GM19463 (cell line): ENCODE results near the gene C19orf38.
"Not testable (repeated sequence)": the region's sequence is repeated elsewhere in the genome, so short reads cannot be mapped to it uniquely, and the experiment has no call there.

Experiments
- ATAC-seq: cut with Tn5 transposase; IDR thresholded peaks from one replicate; pipeline ENCODE4 v1.9.1; 2021; ENCODE audit warnings: mild to moderate bottlenecking, moderate library complexity; ENCODE audit not compliant: unreplicated experiment

The C19orf38 gene

DNA sequence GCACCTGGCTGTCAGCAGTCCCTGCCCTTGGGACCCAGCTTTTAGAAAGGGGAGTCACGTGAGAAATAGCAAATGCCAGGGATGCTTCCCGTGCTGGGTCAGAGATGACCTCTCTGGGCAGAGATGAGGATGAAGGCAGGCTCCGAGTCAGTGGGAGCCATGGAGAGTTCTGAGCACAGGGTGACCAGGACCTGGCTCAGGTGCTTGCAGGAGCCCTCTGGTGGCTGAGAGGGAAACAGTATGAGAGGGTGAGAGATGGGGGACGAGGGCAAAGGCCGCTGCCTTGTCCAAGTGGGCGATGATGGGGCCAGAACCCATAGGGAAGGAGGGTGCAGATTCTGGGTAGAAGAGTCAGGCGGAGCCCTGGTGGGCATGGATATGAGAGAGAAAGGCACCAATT is 28.0 kb upstream of the C19orf38 start:
- no peak for ATAC-seq

DNA sequence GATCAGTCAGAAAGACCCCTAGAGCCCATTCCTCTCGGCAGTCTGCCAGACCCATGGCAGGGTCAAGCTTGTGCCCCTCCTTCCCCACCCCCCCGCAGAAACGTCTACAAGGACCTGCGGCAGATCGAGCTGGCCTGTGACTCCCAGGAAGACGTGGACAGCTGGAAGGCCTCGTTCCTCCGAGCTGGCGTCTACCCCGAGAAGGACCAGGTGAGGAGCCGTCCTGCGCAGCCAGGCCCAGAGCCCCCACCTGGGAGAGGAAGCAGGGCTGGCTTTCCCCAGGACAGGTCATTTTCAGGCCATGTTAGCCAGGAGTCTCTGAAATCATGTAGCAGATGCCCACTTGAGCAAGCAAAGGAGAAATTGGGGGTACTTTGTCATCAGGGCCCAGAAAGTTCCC is 24.5 kb upstream of the C19orf38 start:
- no peak for ATAC-seq

DNA sequence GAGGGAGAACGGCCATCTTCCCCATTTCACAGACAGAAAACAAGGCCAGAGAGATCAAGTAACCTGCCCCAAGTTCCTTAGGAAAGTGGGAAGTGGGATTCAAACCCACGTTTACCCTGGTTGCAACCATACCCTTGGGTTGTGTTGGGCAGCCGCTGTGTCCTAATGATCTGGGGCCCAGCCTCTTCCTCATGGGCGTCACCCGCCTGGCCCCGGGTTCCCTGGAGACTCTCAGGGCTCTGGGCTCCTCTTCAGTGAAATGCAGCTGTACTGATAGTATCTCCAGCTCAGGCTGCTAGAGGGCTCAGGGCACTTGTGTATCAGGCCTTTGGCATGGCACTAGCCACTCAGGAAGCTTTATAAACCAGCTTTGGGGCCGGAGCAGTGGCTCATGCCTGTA is 22.0 kb upstream of the C19orf38 start:
- no peak for ATAC-seq

DNA sequence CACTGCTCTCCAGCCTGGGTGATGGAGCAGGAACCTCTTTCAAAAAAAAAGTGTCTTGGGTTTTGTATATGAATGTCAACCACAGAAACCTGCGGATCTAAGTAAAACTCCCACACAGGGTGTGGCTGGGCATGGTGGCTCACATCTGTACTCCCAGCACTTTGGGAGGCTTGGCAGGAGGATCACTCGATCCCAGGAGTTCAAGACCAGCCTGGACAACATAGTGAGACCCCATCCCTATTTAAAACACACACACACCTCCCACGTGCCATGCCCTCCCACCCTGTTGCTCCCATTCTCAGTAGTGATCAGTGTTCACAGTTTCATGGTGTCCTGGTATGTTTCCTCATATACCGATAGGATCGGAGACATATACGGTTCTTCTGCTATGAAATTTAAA is 21.4 kb upstream of the C19orf38 start:
- no peak for ATAC-seq

DNA sequence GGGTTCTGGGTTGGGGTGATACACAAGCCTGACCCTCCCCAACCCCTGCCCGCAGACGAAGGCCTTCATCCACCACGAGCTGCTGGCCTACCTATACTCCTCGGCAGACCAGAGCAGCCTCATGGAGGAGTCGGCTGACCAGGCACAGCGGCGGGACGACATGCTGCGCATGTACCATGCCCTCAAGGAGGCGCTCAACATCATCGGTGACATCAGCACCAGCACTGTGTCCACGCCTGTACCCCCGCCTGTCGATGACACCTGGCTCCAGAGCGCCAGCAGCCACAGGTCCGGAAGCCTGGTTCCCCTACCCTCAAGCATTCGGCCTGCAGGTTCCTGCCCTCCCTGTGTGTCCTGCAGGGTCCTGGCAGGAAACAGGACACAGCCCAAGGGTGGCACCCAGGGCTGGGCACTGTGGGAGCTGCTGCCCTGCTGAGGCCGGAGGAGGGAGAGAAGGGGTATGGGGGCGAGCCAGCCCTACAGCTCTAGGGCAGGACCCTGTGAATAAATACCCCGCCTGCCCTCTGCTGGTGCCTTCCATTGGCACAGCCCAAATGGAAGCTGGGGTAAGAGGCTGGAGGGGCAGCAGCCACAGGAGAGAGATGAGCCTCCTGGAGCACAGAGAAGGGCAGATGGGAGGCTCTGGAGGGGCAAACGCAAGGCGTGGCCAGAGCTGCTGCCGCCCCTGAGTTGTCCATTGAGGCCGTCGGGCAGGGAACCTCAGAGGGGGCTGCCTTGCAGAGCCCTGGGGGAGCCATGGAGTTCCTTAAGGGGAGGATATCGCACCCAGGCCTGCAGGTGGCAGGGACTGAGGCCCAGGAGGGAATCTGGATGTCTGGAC is 19.0 kb upstream of the C19orf38 start:
- ATAC-seq = no peak

DNA sequence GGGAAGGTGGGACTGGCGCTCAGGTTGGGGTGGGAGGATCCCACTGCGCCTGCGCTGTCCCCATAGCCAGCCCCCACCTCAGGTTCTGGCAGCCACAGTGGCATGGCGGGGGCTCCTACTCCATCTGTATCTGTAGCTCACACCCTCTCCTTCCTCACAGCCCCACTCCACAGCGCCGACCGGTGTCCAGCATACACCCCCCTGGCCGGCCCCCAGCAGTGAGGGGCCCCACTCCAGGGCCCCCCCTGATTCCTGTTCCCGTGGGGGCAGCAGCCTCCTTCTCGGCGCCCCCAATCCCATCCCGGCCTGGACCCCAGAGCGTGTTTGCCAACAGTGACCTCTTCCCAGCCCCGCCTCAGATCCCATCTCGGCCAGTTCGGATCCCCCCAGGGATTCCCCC is 18.2 kb upstream of the C19orf38 start:
- no peak for ATAC-seq

DNA sequence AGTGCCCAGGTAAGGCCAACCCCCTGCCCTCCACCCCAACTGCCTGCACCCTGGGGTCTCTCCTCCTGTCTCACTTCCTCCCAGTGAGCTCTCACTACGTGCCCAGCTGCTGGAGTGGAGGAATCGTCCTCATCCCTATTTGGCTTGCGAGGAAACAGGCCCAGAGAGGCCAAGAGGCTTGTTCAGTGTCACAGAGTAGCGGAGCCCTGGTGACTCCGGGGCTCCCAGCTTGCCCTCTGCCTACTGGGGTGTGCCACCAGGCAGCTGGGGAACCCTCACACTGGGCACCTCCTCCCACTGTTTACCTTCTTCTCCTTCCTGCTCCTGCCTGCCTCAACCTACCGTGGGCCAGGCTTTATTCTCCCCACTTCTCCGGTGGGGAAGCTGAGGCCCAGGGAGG is 17.8 kb upstream of the C19orf38 start:
- ATAC-seq = no peak

DNA sequence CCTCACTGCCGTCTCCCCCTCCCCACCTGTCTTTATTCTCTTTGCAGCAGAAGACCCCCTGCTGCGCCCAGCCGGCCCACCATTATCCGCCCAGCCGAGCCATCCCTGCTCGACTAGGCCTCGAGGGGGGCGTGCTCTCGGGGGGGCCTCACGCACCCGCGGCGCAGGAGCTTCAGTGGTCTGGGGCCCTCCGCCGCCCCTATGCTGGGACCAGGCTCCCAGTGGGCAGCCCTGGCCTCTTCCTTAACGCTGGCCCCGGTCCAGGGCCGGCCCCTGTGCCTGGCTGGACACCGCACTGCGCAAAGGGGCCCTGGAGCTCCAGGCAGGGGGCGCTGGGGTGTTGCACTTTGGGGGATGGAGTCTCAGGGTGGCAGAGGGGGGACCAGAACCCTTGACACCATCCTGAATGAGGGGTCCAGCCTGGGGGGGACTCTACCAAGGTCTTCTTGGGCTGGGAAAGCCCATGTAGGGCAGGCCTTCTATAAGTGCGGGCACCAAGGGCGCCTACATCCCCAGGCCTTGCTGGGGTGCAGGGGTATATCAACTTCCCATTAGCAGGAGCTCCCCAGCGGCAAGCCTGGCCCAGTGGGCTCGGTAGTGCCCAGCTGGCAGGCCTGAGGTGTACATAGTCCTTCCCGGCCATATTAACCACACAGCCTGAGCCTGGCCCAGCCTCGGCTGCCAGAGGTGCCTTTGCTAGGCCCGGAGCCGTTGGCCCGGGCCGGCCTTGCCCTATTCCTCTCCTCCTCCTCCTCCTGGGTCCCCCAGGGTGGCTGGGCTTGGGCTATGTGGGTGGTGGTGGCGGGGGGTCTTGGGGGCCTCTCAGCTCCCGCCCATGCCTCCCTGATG is 17.1 kb upstream of the C19orf38 start:
- ATAC-seq = no peak

DNA sequence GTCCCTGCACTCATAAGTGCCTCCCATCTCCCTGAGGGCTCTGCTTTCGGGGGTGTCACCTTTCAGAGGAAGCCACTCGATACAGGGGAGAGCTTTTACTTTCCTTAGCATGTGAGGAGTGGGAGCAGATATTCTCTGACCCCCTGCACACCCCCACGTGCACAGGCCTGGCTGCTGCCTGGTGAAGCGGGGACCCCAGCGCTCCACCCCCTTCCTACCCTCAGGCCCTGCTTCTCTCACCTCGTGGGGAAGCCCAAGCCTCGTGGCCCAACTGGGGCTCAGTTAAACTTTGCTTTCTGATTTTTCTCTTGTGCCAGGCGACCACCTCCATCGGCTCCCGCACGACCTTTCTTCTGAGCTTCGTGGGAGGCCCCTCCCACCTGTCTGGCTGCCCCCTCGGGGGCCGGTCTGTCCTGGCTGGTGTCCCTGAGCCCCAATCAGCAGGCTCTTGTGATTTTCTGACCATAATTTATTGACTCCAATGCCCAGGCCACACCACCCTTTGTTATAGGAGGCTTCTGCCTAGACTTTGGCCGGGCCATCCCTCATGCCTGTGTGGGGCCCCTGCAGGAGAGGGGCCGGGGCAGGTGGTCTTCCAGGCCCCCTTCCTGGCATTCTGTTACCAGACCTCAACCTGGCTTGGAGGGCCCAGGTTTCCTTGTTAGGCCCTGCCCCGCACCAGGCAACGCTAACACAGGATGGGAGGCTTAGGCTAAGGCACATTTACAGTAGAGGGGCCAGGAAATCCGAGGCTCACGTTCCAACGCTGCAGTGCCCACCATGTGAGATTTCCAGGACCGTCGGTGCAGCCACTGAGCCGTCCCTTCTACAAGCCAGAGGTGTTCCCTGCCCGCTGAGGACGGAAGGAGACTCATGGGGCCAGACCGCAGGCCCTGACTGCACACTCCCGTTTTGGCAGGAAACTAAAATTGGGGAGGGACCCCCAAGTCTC is 16.0 kb upstream of the C19orf38 start:
- no peak for ATAC-seq

DNA sequence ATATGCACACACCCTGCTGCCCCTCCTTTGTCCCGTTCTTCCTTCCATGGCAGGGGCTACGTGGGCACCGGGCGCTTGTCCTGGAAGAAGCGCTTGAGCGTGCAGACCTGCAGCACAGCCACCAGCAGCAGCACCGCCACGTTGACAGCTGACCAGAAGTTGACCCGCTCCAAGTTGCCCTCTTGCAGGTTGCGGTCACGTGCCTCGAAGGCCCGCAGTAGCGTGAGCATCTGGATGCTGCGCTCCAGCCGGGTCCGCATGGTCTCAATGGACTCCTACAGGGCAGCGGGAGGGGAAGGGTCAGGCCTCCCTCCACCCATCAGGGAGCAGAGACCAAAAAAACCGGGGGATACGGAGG is 15.3 kb upstream of the C19orf38 start:
- ATAC-seq = no peak

DNA sequence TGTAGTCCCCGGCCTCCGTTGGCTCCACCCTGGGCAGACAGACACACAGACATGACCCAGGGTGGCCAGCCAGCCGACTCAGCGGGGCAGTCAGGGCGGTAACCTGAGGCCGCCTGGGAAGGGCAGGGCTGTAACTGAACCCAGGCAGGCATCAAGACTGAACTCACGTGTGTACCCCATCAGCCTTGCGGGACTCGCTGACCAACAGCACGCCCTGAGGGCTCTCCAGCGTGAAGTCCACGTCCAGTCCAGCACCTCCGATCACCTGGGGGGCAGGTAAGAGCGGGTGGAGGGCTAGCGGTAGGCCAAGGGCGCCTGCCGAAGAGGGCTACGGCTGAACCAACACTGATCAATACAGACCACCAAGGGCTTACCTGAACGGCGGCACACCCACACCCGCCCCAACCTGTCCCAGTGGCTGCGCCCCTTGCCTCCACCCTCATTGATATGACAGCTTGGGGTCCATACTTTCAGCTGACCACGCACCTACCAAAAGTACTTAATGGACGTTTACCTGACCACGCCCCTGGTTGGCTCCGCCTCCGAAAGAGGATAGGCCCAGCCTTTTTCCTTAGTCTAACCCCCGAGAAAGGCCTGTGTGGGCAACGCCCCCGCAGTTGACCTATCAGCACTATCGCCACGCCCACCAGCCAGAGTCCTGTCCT is 13.0 kb upstream of the C19orf38 start:
- no peak for ATAC-seq

DNA sequence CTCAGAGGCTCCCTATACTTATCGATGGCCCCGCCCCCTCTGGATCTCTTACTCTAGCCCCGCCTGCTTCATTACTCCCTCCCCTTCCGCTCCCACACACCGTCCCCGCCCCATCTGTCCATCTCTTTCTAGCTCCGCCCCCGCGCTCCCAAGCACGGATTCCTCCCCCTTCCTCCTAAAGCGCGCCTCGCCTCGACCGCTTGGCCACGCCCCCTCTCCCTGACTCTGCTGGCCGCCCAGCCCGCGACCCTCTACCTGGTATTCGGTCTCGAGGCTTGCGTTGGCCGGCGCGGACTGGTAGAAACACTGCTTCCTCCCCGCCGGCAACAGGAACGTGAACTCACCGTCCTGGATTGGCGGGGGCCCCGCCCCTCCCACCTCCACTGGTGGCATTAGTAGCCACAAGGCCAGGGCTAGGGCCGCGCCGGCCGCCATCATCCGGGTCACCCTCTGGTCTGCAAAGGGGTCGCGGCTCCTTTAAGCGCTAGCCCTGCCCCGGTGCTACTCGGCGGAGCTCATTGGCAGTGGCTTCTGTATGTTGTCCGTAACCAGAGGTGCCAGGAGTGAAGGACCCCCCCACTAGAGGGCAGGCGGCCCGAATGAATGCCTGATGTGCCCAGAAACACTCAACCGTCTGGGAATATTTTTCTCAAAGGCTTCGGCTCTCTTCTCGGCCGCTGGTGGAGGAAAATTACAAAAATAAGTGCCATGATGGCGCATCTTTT is 12.3 kb upstream of the C19orf38 start, which contains the start of gene TMED1:
TMED1 (minus strand) TSS at position 459 of the 725 bp plus-strand sequence; CDS start at position 438, 21 bp downstream.
- ATAC-seq = peak; percentile 78

DNA sequence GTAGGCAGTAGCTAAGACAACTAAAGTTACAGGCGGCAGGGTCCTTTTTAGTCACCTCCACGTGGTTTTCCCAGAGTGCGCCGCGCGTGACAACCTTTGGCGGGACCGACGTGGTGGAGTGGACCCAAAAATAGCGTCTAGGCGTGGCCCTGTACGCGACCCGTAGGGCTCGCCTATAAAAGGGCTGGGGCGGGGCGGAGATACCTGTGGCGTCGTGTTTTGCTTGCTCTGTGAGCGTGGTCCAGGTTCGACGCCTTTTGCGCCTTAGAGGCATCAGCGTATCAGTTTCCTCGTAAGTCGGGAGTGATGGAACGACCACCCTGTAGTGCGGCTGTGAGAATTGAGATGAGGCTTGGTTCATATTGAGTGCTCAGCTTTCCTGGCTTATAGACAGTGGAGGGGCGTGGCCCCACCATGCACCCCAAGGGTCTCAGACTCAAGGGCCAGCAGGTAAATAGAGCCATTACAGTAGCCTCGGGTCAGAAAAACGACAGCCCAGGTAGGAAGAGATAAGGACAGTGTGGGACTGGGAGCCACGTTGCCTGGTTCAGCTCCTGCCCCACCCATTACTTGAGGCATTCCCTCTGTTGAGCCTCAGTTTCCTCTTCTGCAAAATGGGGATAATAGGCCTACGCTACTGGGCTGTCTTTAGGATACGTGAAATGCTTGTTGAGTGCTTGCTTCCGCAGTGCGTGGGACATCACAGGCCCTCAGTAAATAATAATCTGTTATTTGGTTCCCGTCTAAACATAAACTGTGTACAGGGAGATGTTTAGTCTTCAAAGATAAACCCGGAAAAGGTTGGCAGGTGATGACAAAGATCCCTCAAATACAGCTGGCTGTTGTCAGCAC is 11.5 kb upstream of the C19orf38 start:
- peak; percentile 5 for ATAC-seq

DNA sequence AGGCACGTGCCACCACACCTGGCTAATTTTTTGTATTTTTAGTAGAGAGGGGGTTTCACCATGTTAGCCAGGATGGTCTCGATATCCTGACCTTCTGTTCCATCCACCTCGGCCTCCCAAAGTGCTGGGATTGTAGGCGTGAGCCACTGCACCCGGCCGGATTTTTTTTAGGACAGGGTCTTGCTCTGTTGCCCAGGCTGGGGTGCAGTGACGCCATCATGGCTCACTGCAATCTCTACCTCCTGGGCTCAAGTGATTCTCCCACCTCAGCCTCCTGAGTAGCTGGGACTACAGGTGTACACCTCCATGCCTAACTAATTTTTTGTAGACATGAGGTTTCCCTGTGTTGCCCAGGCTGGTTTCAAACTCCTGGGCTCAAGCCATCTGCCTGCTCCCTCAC is 10.6 kb upstream of the C19orf38 start:
- not testable (repeated sequence) for ATAC-seq

DNA sequence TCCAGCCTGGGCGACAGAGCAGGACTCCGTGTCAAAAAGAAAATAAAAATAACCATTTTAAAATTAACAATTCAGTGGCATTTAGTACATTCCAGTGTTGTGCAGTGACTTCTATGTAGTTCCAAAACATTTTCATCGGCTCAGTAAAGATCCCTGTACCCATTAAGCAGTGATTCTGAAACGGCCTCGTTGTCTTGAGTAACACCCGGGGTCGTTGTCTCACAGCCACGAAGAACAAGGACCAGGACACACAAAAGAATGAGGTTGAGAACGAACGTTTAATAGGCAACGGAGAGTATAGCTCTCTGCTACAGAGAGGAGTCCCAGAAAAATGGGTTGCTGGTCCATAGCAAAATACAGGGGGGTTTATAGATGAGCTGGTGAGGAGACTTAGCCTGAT is 9.8 kb upstream of the C19orf38 start:
- ATAC-seq = no peak

DNA sequence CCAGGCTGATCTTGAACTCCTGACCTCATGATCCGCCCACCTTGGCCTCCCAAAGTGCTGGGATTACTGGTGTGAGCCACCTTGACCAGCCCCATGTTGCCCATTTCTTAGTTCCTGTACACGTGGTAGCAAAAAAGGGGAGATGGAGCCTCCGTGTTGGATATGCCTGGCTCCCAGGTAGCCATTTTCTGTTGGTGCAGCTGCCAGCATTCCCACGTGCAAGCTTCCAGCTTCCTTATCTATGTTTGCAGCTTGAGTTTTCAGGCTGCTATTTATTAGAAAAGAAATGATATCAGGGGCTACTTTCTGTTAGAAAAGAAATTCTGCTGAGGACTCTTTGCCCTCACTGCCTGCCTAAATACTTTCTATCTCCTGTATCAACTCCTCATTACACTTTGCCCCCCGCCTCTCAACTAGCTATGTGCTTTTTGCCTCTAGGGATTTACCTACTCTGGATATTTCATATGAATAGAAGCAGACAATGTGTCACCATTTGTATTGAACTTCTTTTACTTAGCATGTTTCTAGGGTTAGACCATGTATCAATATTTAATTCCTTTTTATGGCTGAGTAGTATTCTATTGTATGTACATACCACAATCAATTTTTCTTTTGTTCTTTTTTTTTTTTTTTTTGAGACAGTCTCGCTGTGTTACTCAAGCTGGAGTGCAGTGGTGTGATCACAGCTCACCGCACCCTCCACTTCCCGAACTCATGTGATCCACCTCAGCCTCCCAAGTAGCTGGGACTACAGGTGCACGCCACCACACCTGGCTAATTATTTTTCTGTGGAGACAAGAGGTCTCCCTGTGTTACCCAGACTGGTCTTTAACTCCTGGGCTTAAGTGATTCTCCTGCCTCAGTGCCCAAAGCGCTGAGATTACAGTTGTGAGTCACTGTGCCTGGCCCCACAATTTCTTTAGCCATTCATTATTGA is 8.8 kb upstream of the C19orf38 start:
- no peak for ATAC-seq

DNA sequence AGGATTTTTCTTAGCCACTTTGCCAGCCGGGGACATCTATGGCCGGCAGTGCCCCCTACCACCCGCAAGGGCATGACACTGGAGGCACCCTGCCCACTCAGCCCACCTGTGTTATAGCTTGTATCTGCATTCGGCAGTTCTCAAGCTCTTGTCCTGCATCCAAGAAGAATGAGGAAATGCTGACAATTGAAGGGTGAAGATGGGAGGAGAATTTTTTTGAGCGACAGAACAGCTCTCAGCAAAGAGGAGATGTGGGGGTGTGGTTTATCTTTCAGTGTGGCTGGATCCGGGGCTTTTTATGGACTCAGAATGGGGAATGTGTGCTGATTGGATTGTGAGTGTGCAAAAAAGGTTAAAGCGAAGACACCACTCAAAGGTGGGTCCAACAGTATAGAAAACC is 5.4 kb upstream of the C19orf38 start:
- ATAC-seq = no peak
